T-cell (primary cell): Measurements from ENCODE around the gene GYPC. TPM values are rescaled to one million over a fixed set of nuclear protein-coding genes. Genes with fewer than 3 reads are reported as not detected.
"Not testable (repeated sequence)": the region's sequence is repeated elsewhere in the genome, so short reads cannot be mapped to it uniquely, and the experiment has no call there.

ENCODE experiments used
- ATAC-seq, 4 experiments: fragments of 200-7000 bp in 3 of 4; fragments of 150-1000 bp in 1 of 4; cut with Tn5 transposase; replicated peaks in 1 of 4; 1 replicate in 3 of 4; 2 replicates in 1 of 4; pipeline ENCODE4 v1.10.0; 2021; ENCODE audit warnings: moderate library complexity in 3 of 4, mild to moderate bottlenecking in 2 of 4, moderate number of reproducible peaks in 1 of 4
- CTCF ChIA-PET, 2 donors: fragments of 300-600 bp; sonication (Branson Sonifier 250); formaldehyde crosslinking; loops; one replicate each; lab custom pipeline; 2022; ENCODE audit warnings: antibody characterized with exemption in 2 of 2; lab: Charles Lee
- POLR2A ChIA-PET, 2 donors: fragments of 300-600 bp; sonication (Branson Sonifier 250); formaldehyde crosslinking; loops; one replicate each; lab custom pipeline; 2022; ENCODE audit warnings: antibody characterized with exemption in 2 of 2; lab: Charles Lee
- DNase-seq, 35 experiments: peaks; one replicate each; pipeline versions ENCODE4 v3.0.0 to v3.0.0-alpha.2; 2013 to 2023
- H3K27ac ChIP-seq: one replicate; pipeline ENCODE4 v1.5.1; 2013; ENCODE audit warnings: low read length
- H3K27me3 ChIP-seq, 2 experiments: replicated peaks in 1 of 2; 1 replicate in 1 of 2; 2 replicates in 1 of 2; pipeline versions ENCODE4 v1.6.1 to v1.7.0; 2013; ENCODE audit warnings: low read length in 1 of 2, mixed read lengths in 1 of 2; ENCODE audit not compliant: control insufficient read depth in 2 of 2, insufficient read depth in 2 of 2; ENCODE audit errors: extremely low read depth in 1 of 2
- H3K36me3 ChIP-seq, 2 donors: 1 replicate in 1 of 2; 2 replicates in 1 of 2; pipeline versions ENCODE4 v1.6.1 to v1.7.0; 2013; ENCODE audit warnings: low read length in 1 of 2; ENCODE audit not compliant: control insufficient read depth in 2 of 2, insufficient read depth in 1 of 2; ENCODE audit errors: extremely low read depth in 1 of 2
- H3K4me1 ChIP-seq, 2 experiments: 1 replicate in 1 of 2; 2 replicates in 1 of 2; pipeline versions ENCODE4 v1.6.1 to v1.7.0; 2013; ENCODE audit warnings: low read length in 2 of 2, mixed read lengths in 1 of 2; ENCODE audit not compliant: insufficient read depth in 2 of 2, control insufficient read depth in 1 of 2; ENCODE audit errors: extremely low read depth in 1 of 2
- H3K4me3 ChIP-seq, 2 donors: 1 replicate in 1 of 2; 2 replicates in 1 of 2; pipeline versions ENCODE4 v1.5.1 to v1.7.0; 2013; ENCODE audit warnings: mild to moderate bottlenecking in 2 of 2, low read length in 1 of 2, moderate library complexity in 1 of 2; ENCODE audit not compliant: control insufficient read depth in 1 of 2; ENCODE audit errors: extremely low read depth in 1 of 2
- H3K9me3 ChIP-seq: 2 replicates; pipeline ENCODE4 v1.7.0; 2013
- H3K27ac Mint-ChIP-seq, 2 donors: one replicate each; pipeline ENCODE4 v1.8.0; 2020 to 2021; ENCODE audit warnings: mild to moderate bottlenecking in 2 of 2, mixed read lengths in 2 of 2
- H3K27me3 Mint-ChIP-seq, 2 donors: one replicate each; pipeline ENCODE4 v1.8.0; 2021 to 2022; ENCODE audit warnings: mixed read lengths in 2 of 2
- H3K36me3 Mint-ChIP-seq: one replicate; pipeline ENCODE4 v1.8.0; 2021; ENCODE audit warnings: mixed read lengths
- H3K4me1 Mint-ChIP-seq, 3 donors: one replicate each; pipeline ENCODE4 v1.8.0; 2020 to 2022; ENCODE audit warnings: mixed read lengths in 3 of 3, mild to moderate bottlenecking in 1 of 3
- H3K4me3 Mint-ChIP-seq, 3 donors: one replicate each; pipeline ENCODE4 v1.8.0; 2020 to 2022; ENCODE audit warnings: mild to moderate bottlenecking in 3 of 3, mixed read lengths in 3 of 3, moderate library complexity in 3 of 3
- H3K9me3 Mint-ChIP-seq, 3 donors: one replicate each; pipeline ENCODE4 v1.8.0; 2020 to 2022; ENCODE audit warnings: mixed read lengths in 3 of 3
- WGBS: methylation state at CpG from one replicate; pipeline ENCODE4 v1.1.5; 2013; ENCODE audit warnings: missing lambda C conversion rate; ENCODE audit not compliant: insufficient coverage; 5-methylcytosine and 5-hydroxymethylcytosine counted together
- total RNA-seq, 35 experiments: library from RNA in 6 of 35; stranded (reverse) in 6 of 35; fragments of 120-200 nt in 1 of 35; gene quantifications; one replicate each; pipeline versions ENCODE4 v1.2.1 to v1.2.4 and lab custom pipeline; 2013 to 2026

GYPC gene
- total RNA-seq, 5 donors from 2014 or later (not counting 1 experiment from before 2014, with no cell fraction given) = 109 to 137 (median 116) TPM

DNA sequence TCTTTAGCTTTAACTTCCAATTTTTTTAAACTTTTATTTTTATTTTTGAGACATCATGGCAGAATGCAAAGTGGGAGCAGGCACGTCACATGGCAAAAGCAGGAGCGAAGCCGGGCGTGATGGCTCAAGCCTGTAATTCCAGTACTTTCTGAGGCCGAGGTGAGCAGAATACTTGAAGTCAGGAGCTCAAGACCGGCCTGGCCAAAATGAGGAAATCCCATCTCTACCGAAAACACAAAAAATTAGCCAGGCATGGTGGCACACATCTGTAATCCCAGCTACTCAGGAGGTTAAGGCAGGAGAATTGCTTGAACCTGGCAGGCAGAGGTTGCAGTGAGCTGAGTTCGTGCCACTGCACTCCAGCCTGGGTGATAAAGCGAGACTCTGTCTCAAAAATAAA, 14.7 kb upstream of the GYPC start:
- H3K36me3 ChIP-seq, H3K27ac Mint-ChIP-seq, H3K27me3 ChIP-seq, H3K4me3 ChIP-seq, H3K9me3 Mint-ChIP-seq, H3K4me3 Mint-ChIP-seq, H3K27me3 Mint-ChIP-seq, H3K9me3 ChIP-seq, CTCF ChIA-PET, POLR2A ChIA-PET, H3K27ac ChIP-seq, H3K36me3 Mint-ChIP-seq, DNase-seq, H3K4me1 ChIP-seq, ATAC-seq: not testable (repeated sequence)
- peaks cover 3 to 12% (median 7%) of the 10 kb centered on the region in 3 donors for H3K4me1 Mint-ChIP-seq
- WGBS = 100% methylated on average over 7 of the region's 9 CpGs

DNA sequence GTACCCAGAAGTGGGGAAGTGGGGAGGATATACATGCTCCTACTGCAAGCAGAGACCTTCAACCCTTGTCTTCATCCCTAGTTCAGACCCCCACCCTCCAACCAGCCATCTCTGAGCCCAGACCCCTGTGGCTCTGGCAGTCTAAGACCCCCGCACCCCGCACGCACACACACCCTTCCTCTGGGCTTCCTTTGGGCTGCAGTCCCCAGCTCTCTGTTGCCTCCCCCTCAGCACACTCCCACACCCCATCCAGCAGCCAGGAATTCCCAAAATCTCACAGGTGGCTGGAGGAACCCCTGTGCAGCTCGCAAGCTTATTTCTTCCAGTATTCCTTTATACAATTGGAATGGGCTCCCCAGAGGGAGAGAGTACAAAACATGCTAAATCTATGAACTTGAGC, 13.9 kb upstream of the GYPC start:
- Mint-ChIP-seq H3K4me1 (peaks cover 3 to 12% (median 7%) of the 10 kb centered on the region in 3 donors), H3K27ac (no peak overlapping the region), H3K9me3 (no peaks in the 10 kb centered on the region), H3K4me3 (no peak overlapping the region), H3K27me3 (no peaks in the 10 kb centered on the region), H3K36me3 (no peaks in the 10 kb centered on the region)
- ChIA-PET POLR2A (no interaction called here), CTCF (no interaction called here)
- H3K27me3 ChIP-seq = peaks cover 0 to 5% of the 10 kb centered on the region in 2 experiments
- WGBS = 67% methylated on average over 3 of the region's 4 CpGs
- no peaks in the 10 kb centered on the region for H3K36me3 ChIP-seq
- H3K4me1 ChIP-seq = no peaks in the 10 kb centered on the region
- ATAC-seq (no peak), DNase-seq (no peak)
- H3K4me3 ChIP-seq = no peak overlapping the region
- no peaks in the 10 kb centered on the region for H3K9me3 ChIP-seq
- H3K27ac ChIP-seq = no peak overlapping the region

DNA sequence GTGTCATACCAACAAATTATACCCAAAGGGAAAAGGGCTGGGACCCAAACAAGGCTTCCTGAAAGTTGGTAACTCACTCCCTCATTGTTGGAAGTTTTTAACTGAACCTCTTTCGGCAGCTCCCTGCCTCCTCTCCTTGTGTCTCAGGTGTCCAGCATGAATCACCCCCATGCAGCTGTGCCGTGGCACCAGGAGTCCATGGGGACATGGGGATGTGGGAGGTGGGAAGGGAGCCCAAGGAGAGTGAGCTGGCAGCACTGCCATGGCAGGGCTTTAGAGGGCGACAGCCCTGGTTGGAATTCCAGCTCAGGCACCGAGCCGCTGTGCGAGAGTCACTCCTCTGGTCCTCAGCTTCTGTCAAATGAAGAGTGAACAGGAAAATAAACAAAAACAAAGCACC, 12.5 kb upstream of the GYPC start:
- Histone ChIP-seq H3K27me3 (peaks cover 0 to 5% of the 10 kb centered on the region in 2 experiments), H3K4me1 (no peaks in the 10 kb centered on the region), H3K9me3 (no peaks in the 10 kb centered on the region), H3K27ac (no peak overlapping the region), H3K4me3 (no peak overlapping the region), H3K36me3 (no peaks in the 10 kb centered on the region)
- Mint-ChIP-seq H3K4me1 (peaks cover 3 to 12% (median 7%) of the 10 kb centered on the region in 3 donors), H3K4me3 (no peak overlapping the region), H3K9me3 (peaks cover 0 to 4% (median 0%) of the 10 kb centered on the region in 3 donors), H3K27me3 (no peaks in the 10 kb centered on the region), H3K36me3 (no peaks in the 10 kb centered on the region), H3K27ac (no peak overlapping the region)
- WGBS = 98% methylated on average over 5 of the region's 6 CpGs
- POLR2A ChIA-PET = no interaction called here
- ATAC-seq (no peak), DNase-seq (no peak)
- CTCF ChIA-PET = no interaction called here

DNA sequence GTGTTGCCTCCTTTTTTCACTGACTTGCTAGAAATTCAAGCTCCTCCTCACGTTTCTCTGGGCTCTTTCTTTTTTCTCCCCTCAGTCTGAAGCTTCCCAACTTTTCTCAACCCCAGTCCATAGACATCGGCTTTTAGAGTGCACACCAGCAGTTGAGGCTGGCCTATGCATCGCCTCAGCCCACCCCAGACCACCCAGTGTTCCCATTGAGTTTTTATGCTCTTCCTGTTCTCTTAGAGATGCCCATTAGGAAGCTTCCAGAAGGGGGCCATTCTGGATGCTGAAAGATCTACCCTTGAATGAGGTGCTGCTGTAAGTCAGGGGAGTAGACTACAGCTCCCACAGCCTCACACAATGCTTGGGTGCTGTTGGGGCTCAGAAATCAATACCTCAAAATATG, 12.0 kb upstream of the GYPC start:
- ChIA-PET CTCF (no interaction called here), POLR2A (no interaction called here)
- Mint-ChIP-seq H3K36me3 (no peaks in the 10 kb centered on the region), H3K9me3 (peaks cover 0 to 5% (median 0%) of the 10 kb centered on the region in 3 donors), H3K4me1 (peaks cover 3 to 12% (median 7%) of the 10 kb centered on the region in 3 donors), H3K27me3 (no peaks in the 10 kb centered on the region), H3K27ac (no peak overlapping the region), H3K4me3 (no peak overlapping the region)
- no peaks in the 10 kb centered on the region for H3K9me3 ChIP-seq
- no peak overlapping the region for H3K27ac ChIP-seq
- no peak for DNase-seq
- H3K4me3 ChIP-seq = no peak overlapping the region
- peaks cover 0 to 5% of the 10 kb centered on the region in 2 experiments for H3K27me3 ChIP-seq
- no peak for ATAC-seq
- H3K4me1 ChIP-seq = no peaks in the 10 kb centered on the region
- H3K36me3 ChIP-seq = no peaks in the 10 kb centered on the region
- WGBS = 76% methylated on average over 2 of the region's 3 CpGs

DNA sequence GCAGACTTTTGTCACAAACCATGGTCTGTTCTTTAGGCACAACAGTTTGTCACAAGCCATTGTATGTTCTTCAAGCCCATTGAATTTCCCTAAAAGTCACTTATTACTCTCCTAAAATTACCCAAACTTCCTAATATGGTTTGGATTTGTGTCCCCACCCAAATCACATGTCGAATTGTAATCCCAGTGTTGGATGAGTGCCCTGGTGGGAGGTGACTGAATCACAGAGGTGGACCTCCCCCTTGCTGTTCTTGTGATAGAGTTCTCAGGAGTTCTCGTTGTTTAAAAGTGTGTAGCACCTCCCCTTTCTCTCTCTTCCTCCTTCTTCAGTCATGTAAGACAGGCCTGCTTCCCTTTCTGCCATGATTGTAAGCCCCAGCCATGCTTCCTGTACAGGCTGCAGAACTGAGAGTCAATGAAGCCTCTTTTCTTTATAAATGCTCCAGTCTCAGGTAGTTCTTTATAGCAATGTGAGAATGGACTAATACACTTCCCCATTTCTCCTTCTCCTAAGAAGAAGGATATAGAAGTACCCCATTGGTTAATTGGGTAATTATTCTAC, 11.2 kb upstream of the GYPC start:
- no peaks in the 10 kb centered on the region for H3K27me3 Mint-ChIP-seq
- Histone ChIP-seq H3K4me1 (no peaks in the 10 kb centered on the region), H3K4me3 (no peak overlapping the region), H3K36me3 (no peaks in the 10 kb centered on the region), H3K27me3 (peaks cover 0 to 5% of the 10 kb centered on the region in 2 experiments), H3K27ac (no peak overlapping the region), H3K9me3 (no peaks in the 10 kb centered on the region)
- WGBS = no CpG with 5 or more reads among the region's 2 CpGs
- peak in 1 of 4 experiments; percentile 38 for ATAC-seq
- H3K27ac Mint-ChIP-seq = peak overlapping the region in 1 of 2 donors; percentile 30
- H3K9me3 Mint-ChIP-seq = peaks cover 0 to 5% (median 0%) of the 10 kb centered on the region in 3 donors
- ChIA-PET CTCF (no interaction called here), POLR2A (no interaction called here)
- no peak for DNase-seq
- H3K4me1 Mint-ChIP-seq = peaks cover 3 to 12% (median 7%) of the 10 kb centered on the region in 3 donors
- H3K36me3 Mint-ChIP-seq = no peaks in the 10 kb centered on the region
- H3K4me3 Mint-ChIP-seq = no peak overlapping the region

DNA sequence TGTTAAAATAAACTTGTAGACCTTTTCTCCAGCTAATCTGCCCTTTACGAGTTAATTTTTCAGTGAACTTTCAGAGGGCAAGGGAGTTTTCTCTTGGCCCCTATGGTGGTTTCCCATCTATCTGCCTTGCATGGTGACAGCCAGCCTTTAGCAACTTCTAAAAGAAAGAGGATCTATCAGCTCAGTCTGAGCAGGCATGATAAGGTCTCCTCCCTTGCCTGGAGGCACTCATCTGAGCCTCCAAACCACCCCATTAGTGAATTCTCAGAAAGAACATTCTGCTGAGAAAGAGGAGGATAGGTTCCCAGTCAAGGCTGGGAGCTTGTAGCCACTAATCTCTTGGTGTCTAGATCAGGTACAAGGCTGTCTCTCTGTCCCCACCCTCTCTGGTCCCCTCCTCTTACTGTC, 10.7 kb upstream of the GYPC start:
- POLR2A ChIA-PET = no interaction called here
- H3K27ac ChIP-seq = no peak overlapping the region
- Mint-ChIP-seq H3K9me3 (peaks cover 0 to 5% (median under 1%) of the 10 kb centered on the region in 3 donors), H3K4me3 (no peak overlapping the region), H3K4me1 (peaks cover 3 to 12% (median 7%) of the 10 kb centered on the region in 3 donors), H3K36me3 (no peaks in the 10 kb centered on the region), H3K27me3 (no peaks in the 10 kb centered on the region), H3K27ac (no peak overlapping the region)
- no CpG with 5 or more reads among the region's 1 CpG for WGBS
- ATAC-seq (no peak), DNase-seq (no peak)
- no peaks in the 10 kb centered on the region for H3K9me3 ChIP-seq
- CTCF ChIA-PET = no interaction called here
- H3K4me3 ChIP-seq = no peak overlapping the region
- no peaks in the 10 kb centered on the region for H3K36me3 ChIP-seq
- H3K4me1 ChIP-seq = no peaks in the 10 kb centered on the region
- peaks cover 0 to 5% of the 10 kb centered on the region in 2 experiments for H3K27me3 ChIP-seq
